Mesendoderm (in vitro differentiated cells): Measurements from ENCODE around the gene STN1.

ENCODE experiments used
- DNase-seq: peaks from one replicate; pipeline ENCODE4 v3.0.0; 2013
- H2AK5ac ChIP-seq: 2 replicates; pipeline ENCODE4 v1.6.1; 2013; ENCODE audit warnings: low read length, inconsistent platforms
- H2BK120ac ChIP-seq: 2 replicates; pipeline ENCODE4 v1.6.1; 2013; ENCODE audit warnings: low read depth, mild to moderate bottlenecking, low read length, moderate library complexity, mixed read lengths
- H2BK15ac ChIP-seq: replicated peaks from 2 replicates; pipeline ENCODE4 v1.6.1; 2013; ENCODE audit warnings: low read depth, mild to moderate bottlenecking, moderate library complexity
- H2BK5ac ChIP-seq: 2 replicates; pipeline ENCODE4 v1.6.1; 2013; ENCODE audit warnings: low read length, inconsistent platforms
- H3K18ac ChIP-seq: 2 replicates; pipeline ENCODE4 v1.6.1; 2013; ENCODE audit warnings: mild to moderate bottlenecking, low read length, mixed read lengths
- H3K23ac ChIP-seq: one replicate; pipeline ENCODE4 v1.6.1; 2013; ENCODE audit warnings: low read length
- H3K27ac ChIP-seq: 2 replicates; pipeline ENCODE4 v1.5.1; 2013; ENCODE audit warnings: low read depth, mild to moderate bottlenecking, inconsistent platforms, low read length, moderate library complexity
- H3K27me3 ChIP-seq: 2 replicates; pipeline ENCODE4 v1.6.1; 2013; ENCODE audit warnings: low read length, control low read depth, mild to moderate bottlenecking, inconsistent platforms; ENCODE audit not compliant: insufficient read depth, poor library complexity
- H3K36me3 ChIP-seq: 2 replicates; pipeline ENCODE4 v1.6.1; 2013; ENCODE audit warnings: low read length, inconsistent platforms; ENCODE audit not compliant: control insufficient read depth, insufficient read depth
- H3K4ac ChIP-seq: one replicate; pipeline ENCODE4 v1.6.1; 2013; ENCODE audit warnings: low read depth, mild to moderate bottlenecking, low read length, moderate library complexity
- H3K4me1 ChIP-seq: 2 replicates; pipeline ENCODE4 v1.6.1; 2013; ENCODE audit warnings: low read depth, low read length, inconsistent platforms; ENCODE audit not compliant: control insufficient read depth
- H3K4me2 ChIP-seq: 2 replicates; pipeline ENCODE4 v1.6.1; 2013; ENCODE audit warnings: low read length
- H3K4me3 ChIP-seq: 2 replicates; pipeline ENCODE4 v1.5.1; 2013; ENCODE audit warnings: mild to moderate bottlenecking, low read length
- H3K56ac ChIP-seq: one replicate; pipeline ENCODE4 v1.6.1; 2013; ENCODE audit warnings: low read length
- H3K79me1 ChIP-seq: 2 replicates; pipeline ENCODE4 v1.6.1; 2013; ENCODE audit warnings: low read length, inconsistent platforms
- H3K79me2 ChIP-seq: 2 replicates; pipeline ENCODE4 v1.6.1; 2013; ENCODE audit warnings: mild to moderate bottlenecking, low read length; ENCODE audit not compliant: control insufficient read depth, insufficient read depth
- H3K9ac ChIP-seq: 2 replicates; pipeline ENCODE4 v1.6.1; 2013; ENCODE audit warnings: low read length, inconsistent platforms
- H4K5ac ChIP-seq: one replicate; pipeline ENCODE4 v1.6.1; 2013; ENCODE audit warnings: low read length
- H4K8ac ChIP-seq: one replicate; pipeline ENCODE4 v1.6.1; 2013; ENCODE audit warnings: low read depth, mild to moderate bottlenecking, control low read depth, low read length, moderate library complexity
- WGBS: extraction: QIAGEN DNeasy Blood & Tissue Kit; methylation state at CpG from one replicate; pipeline ENCODE4 v1.1.7; 2013; ENCODE audit warnings: low lambda C conversion rate, missing lambda C conversion rate; ENCODE audit not compliant: insufficient coverage; ENCODE audit errors: extremely low coverage; 5-methylcytosine and 5-hydroxymethylcytosine counted together

STN1 gene

DNA sequence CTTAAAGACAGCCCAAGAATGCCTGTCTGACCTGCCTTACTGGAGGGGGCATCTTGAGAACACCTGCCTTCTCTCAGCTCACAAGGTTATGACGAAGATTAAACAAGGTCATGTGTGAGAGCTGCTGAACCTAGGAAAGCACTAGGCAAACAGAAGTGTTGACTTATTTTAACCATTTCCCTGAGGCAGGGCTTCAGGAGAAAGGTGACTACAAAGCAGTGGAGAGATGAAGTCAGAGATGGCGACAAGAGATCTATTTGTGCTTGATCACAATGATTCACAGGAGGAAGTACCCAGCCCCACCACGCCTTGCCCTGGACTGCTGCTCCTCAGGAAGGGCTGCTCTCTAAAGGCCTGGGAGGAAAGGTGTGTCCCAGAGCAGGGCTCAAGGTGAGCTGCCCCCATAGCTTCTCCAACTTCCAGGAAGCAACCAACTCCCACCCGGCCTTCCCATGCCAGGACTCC, 27.8 kb downstream of the STN1 start:
- no peak overlapping the region for H2BK5ac ChIP-seq
- no peak overlapping the region for H3K9ac ChIP-seq
- no peaks in the 10 kb centered on the region for H3K27me3 ChIP-seq
- H2BK15ac ChIP-seq, result no peak overlapping the region
- WGBS, result no CpG with 5 or more reads among the region's 4 CpGs
- H2AK5ac ChIP-seq, result no peak overlapping the region
- H3K4me2 ChIP-seq, result no peak overlapping the region
- no peaks in the 10 kb centered on the region for H3K79me1 ChIP-seq
- H4K5ac ChIP-seq, result no peak overlapping the region
- H3K27ac ChIP-seq, result no peak overlapping the region
- H3K23ac ChIP-seq, result no peak overlapping the region
- H3K18ac ChIP-seq, result no peak overlapping the region
- no peak overlapping the region for H3K56ac ChIP-seq
- no peak overlapping the region for H4K8ac ChIP-seq
- H3K79me2 ChIP-seq, result no peaks in the 10 kb centered on the region
- no peaks in the 10 kb centered on the region for H3K4me1 ChIP-seq
- DNase-seq, result peak; percentile 57
- no peaks in the 10 kb centered on the region for H3K36me3 ChIP-seq
- no peak overlapping the region for H2BK120ac ChIP-seq
- H3K4me3 ChIP-seq, result no peak overlapping the region
- H3K4ac ChIP-seq, result no peak overlapping the region

DNA sequence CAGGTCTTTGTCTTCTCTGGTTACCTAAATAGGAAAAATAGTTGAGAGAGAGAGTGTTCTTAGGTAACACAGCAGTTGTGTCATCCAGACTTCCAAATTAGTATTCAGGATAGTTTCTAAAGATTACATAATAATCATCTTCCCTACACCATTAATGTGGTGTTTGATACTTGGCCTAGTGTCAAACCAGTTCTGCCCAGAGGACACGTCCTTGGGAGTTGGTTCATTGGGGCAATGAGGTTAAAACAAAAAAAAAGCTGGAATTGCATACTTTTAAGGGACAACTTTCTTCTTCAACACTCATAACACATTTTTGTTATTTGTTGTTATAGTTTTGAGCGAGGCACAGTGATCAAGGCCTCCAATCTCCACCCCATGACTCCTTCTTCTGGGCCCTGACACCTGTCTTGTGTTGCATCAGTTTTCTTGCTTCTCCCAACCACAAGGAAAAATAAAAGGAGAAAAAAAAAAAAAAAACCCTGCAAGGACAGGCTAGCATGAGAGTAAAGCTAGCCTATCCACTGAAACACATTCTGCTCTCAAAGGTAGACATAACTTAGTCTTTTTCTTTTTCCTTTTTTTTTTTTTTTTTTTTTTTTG, 28.8 kb downstream of the STN1 start:
- Histone ChIP-seq H3K4me1 (no peaks in the 10 kb centered on the region), H3K4ac (no peak overlapping the region), H3K4me2 (no peak overlapping the region), H3K56ac (no peak overlapping the region), H3K23ac (no peak overlapping the region), H2AK5ac (no peak overlapping the region), H3K27me3 (no peaks in the 10 kb centered on the region), H3K27ac (no peak overlapping the region), H4K8ac (no peak overlapping the region), H4K5ac (no peak overlapping the region), H2BK15ac (no peak overlapping the region), H3K9ac (no peak overlapping the region), H3K18ac (no peak overlapping the region), H2BK5ac (no peak overlapping the region), H3K79me1 (no peaks in the 10 kb centered on the region), H3K4me3 (no peak overlapping the region), H3K36me3 (no peaks in the 10 kb centered on the region), H3K79me2 (no peaks in the 10 kb centered on the region), H2BK120ac (no peak overlapping the region)
- WGBS, result no CpG with 5 or more reads among the region's 2 CpGs
- no peak for DNase-seq

- Histone ChIP-seq H3K27me3 (no peaks in the 10 kb centered on the region), H3K79me2 (no peaks in the 10 kb centered on the region), H2BK5ac (no peak overlapping the region), H3K4me3 (no peak overlapping the region), H3K27ac (no peak overlapping the region), H3K18ac (no peak overlapping the region), H3K4me2 (no peak overlapping the region), H2BK120ac (no peak overlapping the region), H3K56ac (no peak overlapping the region), H2BK15ac (no peak overlapping the region), H3K79me1 (no peaks in the 10 kb centered on the region), H4K8ac (no peak overlapping the region), H3K4ac (no peak overlapping the region), H3K36me3 (no peaks in the 10 kb centered on the region), H2AK5ac (no peak overlapping the region), H4K5ac (no peak overlapping the region), H3K4me1 (no peaks in the 10 kb centered on the region), H3K9ac (no peak overlapping the region), H3K23ac (no peak overlapping the region)
- DNase-seq, result peak; percentile 58
- WGBS, result no CpG with 5 or more reads among the region's 6 CpGs
These were observed 29.7 kb downstream of the STN1 start for GRCh38 chr10:103888113-103888841.

- no peaks in the 10 kb centered on the region for H3K79me1 ChIP-seq
- H3K18ac ChIP-seq, result no peak overlapping the region
- H2BK5ac ChIP-seq, result no peak overlapping the region
- no peak overlapping the region for H3K27ac ChIP-seq
- no peak overlapping the region for H3K56ac ChIP-seq
- no peak overlapping the region for H2BK120ac ChIP-seq
- H3K4me3 ChIP-seq, result no peak overlapping the region
- no peak overlapping the region for H2BK15ac ChIP-seq
- no peaks in the 10 kb centered on the region for H3K79me2 ChIP-seq
- H3K4me2 ChIP-seq, result no peak overlapping the region
- H3K9ac ChIP-seq, result no peak overlapping the region
- H3K4me1 ChIP-seq, result no peaks in the 10 kb centered on the region
- no peak overlapping the region for H3K4ac ChIP-seq
- no peak for DNase-seq
- H4K8ac ChIP-seq, result no peak overlapping the region
- H3K23ac ChIP-seq, result no peak overlapping the region
- no CpG with 5 or more reads among the region's 6 CpGs for WGBS
- no peak overlapping the region for H4K5ac ChIP-seq
- no peaks in the 10 kb centered on the region for H3K36me3 ChIP-seq
- no peaks in the 10 kb centered on the region for H3K27me3 ChIP-seq
- H2AK5ac ChIP-seq, result no peak overlapping the region
These were observed 32.4 kb downstream of the STN1 start for GRCh38 chr10:103885617-103886016.

GRCh38 chr10:103884681-103885139, 33.3 kb downstream of the STN1 start:
- Histone ChIP-seq H4K8ac (no peak overlapping the region), H3K4me2 (no peak overlapping the region), H3K4ac (no peak overlapping the region), H3K4me1 (no peaks in the 10 kb centered on the region), H4K5ac (no peak overlapping the region), H3K79me2 (no peaks in the 10 kb centered on the region), H2BK120ac (no peak overlapping the region), H2BK15ac (no peak overlapping the region), H3K9ac (peak overlapping the region; percentile 33), H3K4me3 (no peak overlapping the region), H3K18ac (no peak overlapping the region), H3K27ac (no peak overlapping the region), H2AK5ac (no peak overlapping the region), H3K56ac (peak overlapping the region; percentile 53), H3K79me1 (no peaks in the 10 kb centered on the region), H3K27me3 (no peaks in the 10 kb centered on the region), H3K36me3 (no peaks in the 10 kb centered on the region), H3K23ac (no peak overlapping the region), H2BK5ac (no peak overlapping the region)
- DNase-seq, result peak; percentile 82
- WGBS, result no CpG with 5 or more reads among the region's 3 CpGs
